Caco-2 (cell line): Measurements from ENCODE around the gene KRTAP10-4. TPM values are rescaled to one million over a fixed set of nuclear protein-coding genes. Genes with fewer than 3 reads are reported as not detected.

Source experiments
- BruUV-seq: library from RNA; stranded (reverse); fragments of 400-500 nt; replicated peaks from 2 replicates; lab custom pipeline; 2021; lab: Mats Ljungman, UMichigan
- CTCF ChIA-PET: fragments of 300-600 bp; sonication (Branson Sonifier 250); formaldehyde crosslinking; loops from one replicate; lab custom pipeline; 2022; ENCODE audit warnings: antibody characterized with exemption; lab: Charles Lee
- POLR2A ChIA-PET: fragments of 300-600 bp; sonication (Branson Sonifier 250); formaldehyde crosslinking; loops from one replicate; lab custom pipeline; 2022; ENCODE audit warnings: antibody characterized with exemption; lab: Charles Lee
- DNase-seq, 2 experiments: peaks; one replicate each; pipeline versions ENCODE4 v3.0.0 to v3.0.0-alpha.2; 2020 to 2022
- H3K27me3 ChIP-seq: replicated peaks from 2 replicates; pipeline ENCODE4 v1.6.0; 2011; ENCODE audit warnings: low read length; ENCODE audit not compliant: control insufficient read depth, insufficient read depth
- H3K36me3 ChIP-seq: 2 replicates; pipeline ENCODE4 v1.5.1; 2011; ENCODE audit warnings: low read length; ENCODE audit not compliant: control insufficient read depth, insufficient read depth
- H3K4me1 ChIP-seq: fragments of 250-450 bp; sonication (Bioruptor Pico); 2 replicates; pipeline ENCODE4 v1.5.1; 2020; ENCODE audit warnings: mild to moderate bottlenecking
- H3K4me3 ChIP-seq: 2 replicates; pipeline ENCODE4 v1.5.1; 2011; ENCODE audit warnings: low read depth, mild to moderate bottlenecking, control low read depth, low read length
- H3K9me3 ChIP-seq: fragments of 250-450 bp; sonication (Bioruptor Pico); 2 replicates; pipeline ENCODE4 v1.5.1; 2020; ENCODE audit warnings: mild to moderate bottlenecking, moderate library complexity
- H3K27ac Mint-ChIP-seq: one replicate; pipeline ENCODE4 v1.8.0; 2022; ENCODE audit warnings: mixed read lengths; ENCODE audit not compliant: unreplicated experiment
- H3K27me3 Mint-ChIP-seq: one replicate; pipeline ENCODE4 v1.8.0; 2022; ENCODE audit warnings: mixed read lengths; ENCODE audit not compliant: insufficient read depth, unreplicated experiment
- H3K36me3 Mint-ChIP-seq: one replicate; pipeline ENCODE4 v1.8.0; 2022; ENCODE audit warnings: mild to moderate bottlenecking, mixed read lengths; ENCODE audit not compliant: insufficient read depth, unreplicated experiment
- H3K4me1 Mint-ChIP-seq: one replicate; pipeline ENCODE4 v1.8.0; 2022; ENCODE audit warnings: low read depth, mixed read lengths; ENCODE audit not compliant: unreplicated experiment
- H3K4me3 Mint-ChIP-seq: one replicate; pipeline ENCODE4 v1.8.0; 2022; ENCODE audit warnings: mild to moderate bottlenecking, moderate library complexity, mixed read lengths; ENCODE audit not compliant: unreplicated experiment
- H3K9me3 Mint-ChIP-seq: one replicate; pipeline ENCODE4 v1.8.0; 2022; ENCODE audit warnings: mixed read lengths; ENCODE audit not compliant: unreplicated experiment
- intact Hi-C: fragments of 100-400 bp; cut with micrococcal nuclease; formaldehyde crosslinking; loops from one replicate; pipeline ENCODE4 v1.10.0; 2022; ENCODE audit not compliant: unreplicated experiment
- total RNA-seq: library from RNA; stranded (reverse); gene quantifications from 2 replicates; pipeline ENCODE4 v1.2.3, GENCODE V29; 2022
- TF ChIP-seq, protein P1 (sequence below), 2 experiments: fragments of 200-600 bp in 1 of 2; IDR thresholded peaks; 1 replicate in 1 of 2; 2 replicates in 1 of 2; pipeline versions ENCODE4 v1.5.1 to v1.8.0; 2011 to 2022; ENCODE audit warnings: antibody characterized with exemption in 1 of 2, control low read depth in 1 of 2, inconsistent platforms in 1 of 2, low read depth in 1 of 2, low read length in 1 of 2, mild to moderate bottlenecking in 1 of 2, moderate library complexity in 1 of 2; ENCODE audit not compliant: insufficient read depth in 1 of 2, severe bottlenecking in 1 of 2, unreplicated experiment in 1 of 2

Gene KRTAP10-4
- total RNA-seq, 1 experiment from 2014 or later, result not detected

DNA sequence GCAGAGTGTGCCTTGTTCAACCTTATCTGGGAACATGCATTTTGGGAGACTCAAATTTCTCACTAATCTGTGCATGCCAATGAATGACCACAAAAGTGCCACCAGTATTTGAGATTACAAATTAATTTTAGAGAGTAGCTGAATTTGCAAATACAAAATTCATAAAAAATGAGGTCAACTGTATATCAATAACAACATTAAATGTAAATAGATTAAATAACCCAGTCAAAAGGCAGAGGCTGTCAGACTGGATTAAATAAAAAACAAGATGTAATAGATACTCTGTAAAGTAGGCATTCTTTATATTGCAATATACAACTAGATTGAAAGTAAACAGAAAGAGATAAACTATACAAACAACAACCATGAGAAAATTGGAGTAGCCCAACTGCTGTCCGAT is 9.4 kb upstream of the KRTAP10-4 start:
- no peaks in the 10 kb centered on the region for H3K36me3 Mint-ChIP-seq
- peaks cover 15% of the 10 kb centered on the region for H3K27me3 Mint-ChIP-seq
- H3K4me3 Mint-ChIP-seq, result no peak overlapping the region
- DNase-seq, result no peak
- Histone ChIP-seq H3K4me3 (no peak overlapping the region), H3K9me3 (0 out of 2 replicates have a peak, but pooled peaks cover 8% of the 10 kb centered on the region), H3K27me3 (no peaks in the 10 kb centered on the region), H3K4me1 (no peaks in the 10 kb centered on the region), H3K36me3 (no peaks in the 10 kb centered on the region)
- H3K4me1 Mint-ChIP-seq, result no peaks in the 10 kb centered on the region
- CTCF ChIA-PET, result no interaction called here
- intact Hi-C loops, result no loop called here
- TF ChIP-seq, protein P1, sequence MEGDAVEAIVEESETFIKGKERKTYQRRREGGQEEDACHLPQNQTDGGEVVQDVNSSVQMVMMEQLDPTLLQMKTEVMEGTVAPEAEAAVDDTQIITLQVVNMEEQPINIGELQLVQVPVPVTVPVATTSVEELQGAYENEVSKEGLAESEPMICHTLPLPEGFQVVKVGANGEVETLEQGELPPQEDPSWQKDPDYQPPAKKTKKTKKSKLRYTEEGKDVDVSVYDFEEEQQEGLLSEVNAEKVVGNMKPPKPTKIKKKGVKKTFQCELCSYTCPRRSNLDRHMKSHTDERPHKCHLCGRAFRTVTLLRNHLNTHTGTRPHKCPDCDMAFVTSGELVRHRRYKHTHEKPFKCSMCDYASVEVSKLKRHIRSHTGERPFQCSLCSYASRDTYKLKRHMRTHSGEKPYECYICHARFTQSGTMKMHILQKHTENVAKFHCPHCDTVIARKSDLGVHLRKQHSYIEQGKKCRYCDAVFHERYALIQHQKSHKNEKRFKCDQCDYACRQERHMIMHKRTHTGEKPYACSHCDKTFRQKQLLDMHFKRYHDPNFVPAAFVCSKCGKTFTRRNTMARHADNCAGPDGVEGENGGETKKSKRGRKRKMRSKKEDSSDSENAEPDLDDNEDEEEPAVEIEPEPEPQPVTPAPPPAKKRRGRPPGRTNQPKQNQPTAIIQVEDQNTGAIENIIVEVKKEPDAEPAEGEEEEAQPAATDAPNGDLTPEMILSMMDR (IDR thresholded peaks at IDR 0.05; ENCODE audit: insufficient read depth in 1 of 2, low read depth in 1 of 2, low read length in 1 of 2, severe bottlenecking in 1 of 2, unreplicated experiment in 1 of 2), result no peak
- no TSS peak for BruUV-seq
- POLR2A ChIA-PET, result no interaction called here
- H3K9me3 Mint-ChIP-seq, result no peaks in the 10 kb centered on the region
- no peak overlapping the region for H3K27ac Mint-ChIP-seq

DNA sequence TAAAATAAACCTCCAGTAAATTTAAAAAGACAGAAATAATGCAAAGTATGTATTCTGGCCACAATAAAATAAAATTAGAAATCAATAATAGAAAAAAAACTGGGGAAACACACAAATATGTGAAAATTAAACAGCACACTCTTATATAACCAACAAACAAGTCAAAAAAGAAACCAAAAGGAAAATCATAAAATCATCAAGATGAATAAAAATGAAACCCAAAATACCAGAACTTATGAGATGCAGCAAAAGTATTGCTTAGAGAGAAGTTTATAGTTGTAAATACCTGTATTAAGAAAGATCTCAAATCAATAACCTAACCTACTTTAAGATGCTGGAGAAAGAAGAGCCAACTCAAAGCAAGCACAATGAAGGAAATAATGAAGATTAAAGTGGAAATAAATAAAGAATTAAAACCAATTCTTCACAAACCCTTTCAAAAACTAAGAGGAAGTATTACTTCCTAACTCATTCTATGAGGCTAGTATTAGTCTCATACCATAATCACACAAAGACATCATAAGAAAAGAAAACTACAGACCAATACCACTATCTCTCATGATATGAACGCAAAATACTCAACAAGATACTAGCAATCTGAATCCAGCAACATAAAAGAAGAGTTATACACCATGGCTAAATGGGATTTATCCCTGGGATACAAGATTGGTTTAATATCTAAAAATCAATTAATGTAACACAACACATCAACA is 8.5 kb upstream of the KRTAP10-4 start:
- no peaks in the 10 kb centered on the region for H3K27me3 ChIP-seq
- H3K4me1 Mint-ChIP-seq, result no peaks in the 10 kb centered on the region
- H3K4me3 ChIP-seq, result no peak overlapping the region
- no peak for DNase-seq
- peaks cover 17% of the 10 kb centered on the region for H3K27me3 Mint-ChIP-seq
- H3K9me3 ChIP-seq, result 0 out of 2 replicates have a peak, but pooled peaks cover 8% of the 10 kb centered on the region
- POLR2A ChIA-PET, result no interaction called here
- no peak overlapping the region for H3K4me3 Mint-ChIP-seq
- H3K4me1 ChIP-seq, result no peaks in the 10 kb centered on the region
- TF ChIP-seq, protein P1 (IDR thresholded peaks at IDR 0.05; ENCODE audit: insufficient read depth in 1 of 2, low read depth in 1 of 2, low read length in 1 of 2, severe bottlenecking in 1 of 2, unreplicated experiment in 1 of 2), result no peak
- BruUV-seq, result no TSS peak
- H3K36me3 ChIP-seq, result no peaks in the 10 kb centered on the region
- H3K27ac Mint-ChIP-seq, result no peak overlapping the region
- CTCF ChIA-PET, result no interaction called here
- no peaks in the 10 kb centered on the region for H3K36me3 Mint-ChIP-seq
- H3K9me3 Mint-ChIP-seq, result peaks cover under 1% of the 10 kb centered on the region
- intact Hi-C loops, result no loop called here

DNA sequence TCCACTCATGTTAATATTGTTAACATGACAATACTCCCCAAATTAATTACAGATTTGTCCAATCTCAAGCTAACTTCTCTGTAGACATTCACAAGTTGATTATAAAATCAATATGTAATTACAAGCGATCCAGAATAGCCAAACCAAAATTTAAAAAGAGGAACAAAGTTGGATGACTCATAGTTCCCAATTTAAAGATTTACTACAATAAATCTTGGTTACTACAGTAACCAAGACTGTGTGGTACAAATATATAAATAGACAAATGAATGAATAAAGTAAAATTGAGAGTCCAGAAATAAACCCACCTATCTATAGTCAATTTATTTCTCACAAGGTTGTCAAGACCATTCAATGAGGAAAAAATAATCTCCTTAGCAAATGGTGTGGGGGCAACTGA is 7.1 kb upstream of the KRTAP10-4 start:
- Mint-ChIP-seq H3K27me3 (peaks cover 13% of the 10 kb centered on the region), H3K9me3 (peaks cover 14% of the 10 kb centered on the region), H3K36me3 (no peaks in the 10 kb centered on the region), H3K4me3 (no peak overlapping the region), H3K27ac (no peak overlapping the region), H3K4me1 (no peaks in the 10 kb centered on the region)
- Histone ChIP-seq H3K27me3 (no peaks in the 10 kb centered on the region), H3K4me1 (no peaks in the 10 kb centered on the region), H3K9me3 (peaks cover 16% of the 10 kb centered on the region; the same call in 1 of the 2 replicates), H3K4me3 (no peak overlapping the region), H3K36me3 (no peaks in the 10 kb centered on the region)
- no peak for DNase-seq
- intact Hi-C loops, result no loop called here
- POLR2A ChIA-PET, result no interaction called here
- CTCF ChIA-PET, result no interaction called here
- no TSS peak for BruUV-seq
- TF ChIP-seq, protein P1 (IDR thresholded peaks at IDR 0.05; ENCODE audit: insufficient read depth in 1 of 2, low read depth in 1 of 2, low read length in 1 of 2, severe bottlenecking in 1 of 2, unreplicated experiment in 1 of 2), result no peak
